ENCODE results near the gene AKAP13.

DNA sequence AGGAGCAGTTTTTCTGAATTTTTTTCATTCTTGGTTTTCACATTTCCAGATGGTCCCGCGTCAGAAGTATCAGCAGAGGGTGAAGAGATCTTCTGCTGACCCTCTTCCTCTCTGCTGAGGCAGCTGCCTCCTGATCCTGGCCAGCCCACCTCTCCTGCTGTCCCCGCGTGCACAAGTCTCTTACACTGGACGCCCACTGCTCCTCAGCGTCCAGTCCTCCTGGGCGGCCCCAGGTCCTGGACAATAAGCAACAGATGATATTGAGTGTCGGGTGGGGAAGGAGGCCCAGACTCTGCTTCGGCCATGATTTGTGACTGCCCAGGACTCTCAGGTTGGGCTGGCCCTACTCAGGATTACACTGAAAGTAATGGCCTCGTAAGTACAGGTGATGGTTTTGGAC is 364.2 kb downstream of the AKAP13 start:
- TF ChIP-seq POLR2AphosphoS5 (IDR thresholded peaks at IDR 0.05; ENCODE audit: low read depth, low read length), result no peak
- TF ChIP-seq POLR2A (IDR thresholded peaks at IDR 0.05; ENCODE audit: low read depth, low read length), result no peak
- TF ChIP-seq TAF1 (IDR thresholded peaks at IDR 0.05; ENCODE audit: low read depth, low read length), result no peak
- TF ChIP-seq SPI1 (IDR thresholded peaks at IDR 0.05; ENCODE audit: low read depth, low read length), result no peak
- no peak for TF ChIP-seq PAX5 (IDR thresholded peaks at IDR 0.05; ENCODE audit: insufficient read depth, low read length, severe bottlenecking)
- no peak for TF ChIP-seq POU2F2 (IDR thresholded peaks at IDR 0.05; ENCODE audit: low read depth, low read length)

Measured in GM12891 (cell line).